GM23338 (cell line): ENCODE data around the gene F3.

Experiments
- CREB1 ChIP-seq: fragments of 250-450 bp; sonication (Bioruptor Pico); IDR thresholded peaks from 2 replicates; pipeline ENCODE4 v1.5.0; 2020; ENCODE audit warnings: low read depth, mild to moderate bottlenecking, moderate library complexity
- EZH2 ChIP-seq: fragments of 200-600 bp; sonication (generic); IDR thresholded peaks from one replicate; pipeline ENCODE4 v1.8.0; 2017; ENCODE audit warnings: antibody characterized with exemption, mild to moderate bottlenecking, low read depth; ENCODE audit not compliant: unreplicated experiment
- EZH2phosphoT487 ChIP-seq: fragments of 200-600 bp; sonication (generic); IDR thresholded peaks from one replicate; pipeline ENCODE4 v1.8.1; 2018; ENCODE audit warnings: antibody characterized with exemption; ENCODE audit not compliant: unreplicated experiment
- POLR2AphosphoS5 ChIP-seq: IDR thresholded peaks from 2 replicates; pipeline ENCODE4 v1.6.1; 2016; ENCODE audit warnings: antibody characterized with exemption, low read depth
- STAT1 ChIP-seq: IDR thresholded peaks from one replicate; pipeline ENCODE4 v1.6.1; 2016; ENCODE audit warnings: antibody characterized with exemption; ENCODE audit not compliant: unreplicated experiment
- ZNF114 ChIP-seq: fragments of 250-450 bp; sonication (Bioruptor Pico); IDR thresholded peaks from 2 replicates; pipeline ENCODE4 v1.5.0; 2020; ENCODE audit warnings: mild to moderate bottlenecking, moderate library complexity
- ZNF331 ChIP-seq: fragments of 250-450 bp; sonication (Bioruptor Pico); IDR thresholded peaks from 2 replicates; pipeline ENCODE4 v1.5.0; 2020; ENCODE audit warnings: low read depth, mild to moderate bottlenecking, moderate library complexity
- TF ChIP-seq, protein P1 (sequence below), 2 experiments: fragments of 200-600 bp in 1 of 2; sonication (generic) in 1 of 2; conservative IDR thresholded peaks; 2 replicates each; pipeline versions ENCODE4 v1.5.1 to v1.6.1; 2016 to 2017; ENCODE audit warnings: antibody characterized with exemption in 2 of 2, low read depth in 2 of 2, mild to moderate bottlenecking in 2 of 2, moderate library complexity in 1 of 2
- TF ChIP-seq, protein P2 (sequence below): IDR thresholded peaks from one replicate; pipeline ENCODE4 v1.6.1; 2018; ENCODE audit warnings: antibody characterized with exemption; ENCODE audit not compliant: unreplicated experiment
- TF ChIP-seq, protein P3 (sequence below): IDR thresholded peaks from 2 replicates; pipeline ENCODE4 v1.6.1; 2016; ENCODE audit warnings: antibody characterized with exemption

DNA sequence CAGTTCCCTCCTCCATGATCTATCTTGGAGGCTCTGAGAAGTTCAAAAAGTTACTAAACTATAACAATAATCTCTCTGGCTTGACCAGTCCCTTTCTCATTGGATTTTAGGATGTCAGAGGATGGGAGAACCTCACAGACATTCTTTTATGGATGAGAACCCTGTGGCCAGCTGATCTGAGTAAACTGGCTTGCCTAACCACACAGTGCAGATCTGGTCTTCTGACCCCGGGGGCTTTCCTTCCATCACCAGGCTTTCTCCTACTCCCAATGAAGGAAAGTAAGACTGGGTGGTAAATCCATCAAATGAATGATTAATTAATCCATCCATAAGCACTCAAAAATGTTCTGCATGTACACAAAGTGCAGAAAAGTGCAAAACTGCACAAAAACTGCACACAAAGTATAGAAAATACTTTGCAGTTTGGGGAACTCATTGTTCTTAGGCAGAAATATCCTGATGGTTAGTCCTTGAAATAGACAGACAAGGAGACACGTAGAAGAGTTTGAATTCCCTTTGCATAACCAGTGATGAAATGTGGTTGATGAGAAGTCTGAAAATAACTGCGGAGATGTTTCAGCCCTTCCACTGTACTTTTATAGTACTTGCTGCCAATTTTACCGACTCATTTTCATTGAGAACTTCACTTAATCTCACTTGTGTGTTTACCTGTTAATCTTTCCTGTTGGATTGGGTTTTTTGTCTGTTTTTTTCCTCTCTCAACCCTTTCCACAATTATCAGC is 2.5 kb upstream of the F3 start:
- TF ChIP-seq, protein P1, sequence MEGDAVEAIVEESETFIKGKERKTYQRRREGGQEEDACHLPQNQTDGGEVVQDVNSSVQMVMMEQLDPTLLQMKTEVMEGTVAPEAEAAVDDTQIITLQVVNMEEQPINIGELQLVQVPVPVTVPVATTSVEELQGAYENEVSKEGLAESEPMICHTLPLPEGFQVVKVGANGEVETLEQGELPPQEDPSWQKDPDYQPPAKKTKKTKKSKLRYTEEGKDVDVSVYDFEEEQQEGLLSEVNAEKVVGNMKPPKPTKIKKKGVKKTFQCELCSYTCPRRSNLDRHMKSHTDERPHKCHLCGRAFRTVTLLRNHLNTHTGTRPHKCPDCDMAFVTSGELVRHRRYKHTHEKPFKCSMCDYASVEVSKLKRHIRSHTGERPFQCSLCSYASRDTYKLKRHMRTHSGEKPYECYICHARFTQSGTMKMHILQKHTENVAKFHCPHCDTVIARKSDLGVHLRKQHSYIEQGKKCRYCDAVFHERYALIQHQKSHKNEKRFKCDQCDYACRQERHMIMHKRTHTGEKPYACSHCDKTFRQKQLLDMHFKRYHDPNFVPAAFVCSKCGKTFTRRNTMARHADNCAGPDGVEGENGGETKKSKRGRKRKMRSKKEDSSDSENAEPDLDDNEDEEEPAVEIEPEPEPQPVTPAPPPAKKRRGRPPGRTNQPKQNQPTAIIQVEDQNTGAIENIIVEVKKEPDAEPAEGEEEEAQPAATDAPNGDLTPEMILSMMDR (conservative IDR thresholded peaks at IDR 0.05; ENCODE audit: low read depth in 2 of 2) = no peak
- TF ChIP-seq EZH2 = no peak
- no peak for TF ChIP-seq POLR2AphosphoS5
- TF ChIP-seq ZNF114 (CRISPR knock-in tag) = no peak
- TF ChIP-seq EZH2phosphoT487 = no peak
- no peak for TF ChIP-seq CREB1
- TF ChIP-seq, protein P2, sequence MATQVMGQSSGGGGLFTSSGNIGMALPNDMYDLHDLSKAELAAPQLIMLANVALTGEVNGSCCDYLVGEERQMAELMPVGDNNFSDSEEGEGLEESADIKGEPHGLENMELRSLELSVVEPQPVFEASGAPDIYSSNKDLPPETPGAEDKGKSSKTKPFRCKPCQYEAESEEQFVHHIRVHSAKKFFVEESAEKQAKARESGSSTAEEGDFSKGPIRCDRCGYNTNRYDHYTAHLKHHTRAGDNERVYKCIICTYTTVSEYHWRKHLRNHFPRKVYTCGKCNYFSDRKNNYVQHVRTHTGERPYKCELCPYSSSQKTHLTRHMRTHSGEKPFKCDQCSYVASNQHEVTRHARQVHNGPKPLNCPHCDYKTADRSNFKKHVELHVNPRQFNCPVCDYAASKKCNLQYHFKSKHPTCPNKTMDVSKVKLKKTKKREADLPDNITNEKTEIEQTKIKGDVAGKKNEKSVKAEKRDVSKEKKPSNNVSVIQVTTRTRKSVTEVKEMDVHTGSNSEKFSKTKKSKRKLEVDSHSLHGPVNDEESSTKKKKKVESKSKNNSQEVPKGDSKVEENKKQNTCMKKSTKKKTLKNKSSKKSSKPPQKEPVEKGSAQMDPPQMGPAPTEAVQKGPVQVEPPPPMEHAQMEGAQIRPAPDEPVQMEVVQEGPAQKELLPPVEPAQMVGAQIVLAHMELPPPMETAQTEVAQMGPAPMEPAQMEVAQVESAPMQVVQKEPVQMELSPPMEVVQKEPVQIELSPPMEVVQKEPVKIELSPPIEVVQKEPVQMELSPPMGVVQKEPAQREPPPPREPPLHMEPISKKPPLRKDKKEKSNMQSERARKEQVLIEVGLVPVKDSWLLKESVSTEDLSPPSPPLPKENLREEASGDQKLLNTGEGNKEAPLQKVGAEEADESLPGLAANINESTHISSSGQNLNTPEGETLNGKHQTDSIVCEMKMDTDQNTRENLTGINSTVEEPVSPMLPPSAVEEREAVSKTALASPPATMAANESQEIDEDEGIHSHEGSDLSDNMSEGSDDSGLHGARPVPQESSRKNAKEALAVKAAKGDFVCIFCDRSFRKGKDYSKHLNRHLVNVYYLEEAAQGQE = no peak
- TF ChIP-seq STAT1 = no peak
- TF ChIP-seq, protein P3, sequence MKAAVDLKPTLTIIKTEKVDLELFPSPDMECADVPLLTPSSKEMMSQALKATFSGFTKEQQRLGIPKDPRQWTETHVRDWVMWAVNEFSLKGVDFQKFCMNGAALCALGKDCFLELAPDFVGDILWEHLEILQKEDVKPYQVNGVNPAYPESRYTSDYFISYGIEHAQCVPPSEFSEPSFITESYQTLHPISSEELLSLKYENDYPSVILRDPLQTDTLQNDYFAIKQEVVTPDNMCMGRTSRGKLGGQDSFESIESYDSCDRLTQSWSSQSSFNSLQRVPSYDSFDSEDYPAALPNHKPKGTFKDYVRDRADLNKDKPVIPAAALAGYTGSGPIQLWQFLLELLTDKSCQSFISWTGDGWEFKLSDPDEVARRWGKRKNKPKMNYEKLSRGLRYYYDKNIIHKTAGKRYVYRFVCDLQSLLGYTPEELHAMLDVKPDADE = no peak
- TF ChIP-seq ZNF331 = no peak
